Measurements from ENCODE around the gene CFAP57.

- TF ChIP-seq CTCF (IDR thresholded peaks at IDR 0.05) (no peak), POLR2A (IDR thresholded peaks at IDR 0.05) (no peak)
These were observed 31.5 kb upstream of the CFAP57 start for GRCh38 chr1:43140583-43140982.

All from transverse colon (tissue), 3 donors.